ENCODE measurements around the gene OVOL2. TPM values are rescaled to one million over a fixed set of nuclear protein-coding genes. Genes with fewer than 3 reads are reported as not detected.

OVOL2 gene
- total RNA-seq, 2 experiments from 2014 or later: not detected

DNA sequence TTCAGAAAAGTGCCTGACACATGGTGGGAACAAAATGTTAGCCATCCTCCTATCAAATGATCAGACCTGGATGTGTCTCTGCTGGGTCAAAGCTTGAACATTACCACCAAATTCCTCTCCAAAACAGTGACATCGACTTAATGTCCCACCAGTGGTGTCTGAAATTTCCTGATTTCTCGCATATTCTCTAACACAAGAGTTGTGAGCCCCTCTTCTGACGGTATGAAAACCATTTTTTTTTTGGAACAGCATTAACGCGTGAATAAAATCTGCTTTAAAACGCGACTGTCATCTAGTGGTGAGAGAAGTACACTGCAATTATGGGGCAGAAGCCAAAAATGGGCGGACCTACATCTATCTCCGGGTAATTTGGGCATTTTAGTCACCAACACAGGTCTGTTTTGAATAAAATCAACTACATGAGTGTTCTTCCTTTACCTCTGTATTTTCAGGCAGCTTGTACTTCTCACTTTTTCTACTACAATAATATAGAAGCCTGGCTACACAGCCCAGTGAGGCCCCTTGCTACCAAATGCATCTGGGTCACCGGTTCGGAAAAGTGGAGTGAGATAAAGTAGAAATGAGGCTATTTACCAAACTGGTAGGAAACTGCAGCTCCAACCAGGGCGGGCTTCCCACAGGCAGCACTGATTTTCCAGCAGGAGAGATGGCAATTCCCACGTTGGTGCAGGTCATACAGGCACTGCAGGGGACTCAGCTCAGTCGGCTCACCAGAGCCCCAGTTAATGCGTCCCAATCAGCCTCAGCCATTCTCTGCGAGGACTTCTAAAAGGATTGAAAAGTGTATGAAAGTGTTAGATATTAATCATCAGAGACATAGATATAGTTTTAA is 61.5 kb downstream of the OVOL2 start:
- POLR2A ChIA-PET: no interaction called here
- Histone ChIP-seq H3K9me3 (ENCODE audit: control insufficient read depth in 1 of 2, insufficient read depth in 1 of 2, low read length in 2 of 2) (no peaks in the 10 kb centered on the region), H3K4me1 (ENCODE audit: insufficient read depth, low read length) (peaks cover 7% of the 10 kb centered on the region), H3K4me3 (ENCODE audit: low read length) (no peak overlapping the region), H3K27ac (ENCODE audit: low read depth in 1 of 2, low read length in 2 of 2) (no peak overlapping the region), H3K27me3 (ENCODE audit: control insufficient read depth in 1 of 2, insufficient read depth in 2 of 2, low read length in 2 of 2) (peaks cover 0 to 2% of the 10 kb centered on the region in 2 experiments), H3K36me3 (ENCODE audit: insufficient read depth, low read length) (no peaks in the 10 kb centered on the region)
- Mint-ChIP-seq H3K4me1 (ENCODE audit: low read depth) (peaks cover 22% of the 10 kb centered on the region), H3K36me3 (ENCODE audit: low read depth) (peaks cover 8% of the 10 kb centered on the region), H3K27me3 (no peaks in the 10 kb centered on the region), H3K9me3 (no peaks in the 10 kb centered on the region), H3K4me3 (no peak overlapping the region), H3K27ac (no peak overlapping the region)
- TF ChIP-seq, protein P1, sequence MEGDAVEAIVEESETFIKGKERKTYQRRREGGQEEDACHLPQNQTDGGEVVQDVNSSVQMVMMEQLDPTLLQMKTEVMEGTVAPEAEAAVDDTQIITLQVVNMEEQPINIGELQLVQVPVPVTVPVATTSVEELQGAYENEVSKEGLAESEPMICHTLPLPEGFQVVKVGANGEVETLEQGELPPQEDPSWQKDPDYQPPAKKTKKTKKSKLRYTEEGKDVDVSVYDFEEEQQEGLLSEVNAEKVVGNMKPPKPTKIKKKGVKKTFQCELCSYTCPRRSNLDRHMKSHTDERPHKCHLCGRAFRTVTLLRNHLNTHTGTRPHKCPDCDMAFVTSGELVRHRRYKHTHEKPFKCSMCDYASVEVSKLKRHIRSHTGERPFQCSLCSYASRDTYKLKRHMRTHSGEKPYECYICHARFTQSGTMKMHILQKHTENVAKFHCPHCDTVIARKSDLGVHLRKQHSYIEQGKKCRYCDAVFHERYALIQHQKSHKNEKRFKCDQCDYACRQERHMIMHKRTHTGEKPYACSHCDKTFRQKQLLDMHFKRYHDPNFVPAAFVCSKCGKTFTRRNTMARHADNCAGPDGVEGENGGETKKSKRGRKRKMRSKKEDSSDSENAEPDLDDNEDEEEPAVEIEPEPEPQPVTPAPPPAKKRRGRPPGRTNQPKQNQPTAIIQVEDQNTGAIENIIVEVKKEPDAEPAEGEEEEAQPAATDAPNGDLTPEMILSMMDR (IDR thresholded peaks at IDR 0.05): peak; percentile 88
- intact Hi-C loops (cut with DNase I, micrococcal nuclease): loop anchor here (1.0 to 10.0 kb wide), 11 partner anchors 29 to 1191 kb away; partner anchors contain the start of gene RRBP1 (in 1 of the 2)
- ATAC-seq (ENCODE audit: poor library complexity): peak; percentile 97
- CTCF ChIA-PET: interaction anchor here (0.8 to 2.4 kb wide), 8 partner anchors 9 to 491 kb away, joined by 3 to 14 read pairs (median 6); partner anchors contain the start of genes RRBP1 and SNX5
- DNase-seq: peak in 11 of 14 experiments; percentile 8 to 80 (median 22)

DNA sequence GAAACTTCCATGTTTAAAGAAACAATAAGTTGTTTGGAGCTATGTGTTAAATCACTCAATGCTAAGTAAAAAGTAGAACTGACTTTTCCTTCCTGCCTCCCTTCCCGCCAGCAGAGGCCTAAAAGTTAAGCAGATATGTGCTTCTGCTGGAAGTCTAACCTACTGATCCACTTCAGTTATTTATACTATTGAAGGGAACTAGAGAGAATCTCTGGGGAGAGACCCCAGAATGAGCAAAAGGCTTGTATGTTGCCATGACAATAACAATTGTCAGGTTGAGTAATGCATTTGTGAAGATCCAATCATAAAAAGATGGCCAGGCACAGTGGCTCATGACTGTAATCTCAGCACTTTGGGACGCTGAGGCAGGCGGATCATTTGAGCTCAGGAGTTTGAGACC is 64.2 kb downstream of the OVOL2 start:
- POLR2A ChIA-PET: no interaction called here
- no peak for DNase-seq
- intact Hi-C loops (cut with DNase I, micrococcal nuclease): loop anchor here in 1 of 2 experiments (10.0 kb wide), 1 partner anchor 1189 kb away; no protein-coding TSS in a partner anchor
- peaks cover 24% of the 10 kb centered on the region for H3K36me3 Mint-ChIP-seq (ENCODE audit: low read depth)
- H3K36me3 ChIP-seq (ENCODE audit: insufficient read depth, low read length): peaks cover 19% of the 10 kb centered on the region
- no peak overlapping the region for H3K4me3 Mint-ChIP-seq
- no peaks in the 10 kb centered on the region for H3K9me3 Mint-ChIP-seq
- no peaks in the 10 kb centered on the region for H3K27me3 Mint-ChIP-seq
- H3K4me1 ChIP-seq (ENCODE audit: insufficient read depth, low read length): peaks cover 7% of the 10 kb centered on the region
- no peak overlapping the region for H3K27ac ChIP-seq (ENCODE audit: low read depth in 1 of 2, low read length in 2 of 2)
- ATAC-seq (ENCODE audit: poor library complexity): no peak
- H3K27ac Mint-ChIP-seq: no peak overlapping the region
- H3K4me3 ChIP-seq (ENCODE audit: low read length): no peak overlapping the region
- H3K9me3 ChIP-seq (ENCODE audit: control insufficient read depth in 1 of 2, insufficient read depth in 1 of 2, low read length in 2 of 2): no peaks in the 10 kb centered on the region
- CTCF ChIA-PET: no interaction called here
- peaks cover 22% of the 10 kb centered on the region for H3K4me1 Mint-ChIP-seq (ENCODE audit: low read depth)
- no peaks in the 10 kb centered on the region for H3K27me3 ChIP-seq (ENCODE audit: control insufficient read depth in 1 of 2, insufficient read depth in 2 of 2, low read length in 2 of 2)
- TF ChIP-seq, protein P1 (IDR thresholded peaks at IDR 0.05): no peak

DNA sequence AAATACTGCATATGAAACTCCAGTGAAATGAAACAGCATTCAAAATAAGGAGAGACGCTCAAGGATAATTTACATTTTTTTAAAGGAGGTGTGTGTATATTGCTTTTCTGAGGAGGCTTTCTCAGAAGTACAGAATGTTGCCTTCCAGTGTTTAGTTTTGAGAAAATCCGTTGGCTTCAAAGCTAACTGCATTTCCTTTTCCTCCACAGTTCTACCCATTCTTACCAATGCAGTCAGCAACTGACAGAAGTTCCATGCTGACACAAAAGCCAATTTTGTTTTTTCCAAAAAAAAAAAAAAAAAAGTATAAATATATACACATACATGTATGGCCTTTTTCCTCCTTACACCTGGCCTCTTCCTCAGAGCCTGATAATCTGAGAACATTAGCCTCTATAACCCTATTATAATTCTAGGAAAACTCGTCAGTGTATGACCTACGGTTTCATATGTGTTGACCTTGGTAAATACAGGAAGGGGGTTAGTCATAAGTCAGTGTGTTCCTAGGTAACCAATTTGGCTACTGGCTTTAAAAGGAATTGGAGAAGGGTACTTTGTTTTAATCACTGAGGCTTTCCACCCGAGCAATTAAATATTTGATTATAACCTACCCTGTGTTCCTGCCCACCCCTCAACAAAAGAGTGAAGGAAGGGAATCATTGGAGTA is 64.7 kb downstream of the OVOL2 start:
- no peak for ATAC-seq (ENCODE audit: poor library complexity)
- H3K27ac Mint-ChIP-seq: no peak overlapping the region
- CTCF ChIA-PET: interaction anchor here (0.6 to 0.8 kb wide), 2 partner anchors 27 to 486 kb away, joined by 4 read pairs; no protein-coding TSS in a partner anchor

More for the DNA sequence above, 64.7 kb downstream of the OVOL2 start:
- Histone ChIP-seq H3K9me3 (ENCODE audit: control insufficient read depth in 1 of 2, insufficient read depth in 1 of 2, low read length in 2 of 2) (no peaks in the 10 kb centered on the region), H3K4me1 (ENCODE audit: insufficient read depth, low read length) (peaks cover 11% of the 10 kb centered on the region), H3K36me3 (ENCODE audit: insufficient read depth, low read length) (peaks cover 19% of the 10 kb centered on the region), H3K4me3 (ENCODE audit: low read length) (no peak overlapping the region), H3K27ac (ENCODE audit: low read depth in 1 of 2, low read length in 2 of 2) (no peak overlapping the region), H3K27me3 (ENCODE audit: control insufficient read depth in 1 of 2, insufficient read depth in 2 of 2, low read length in 2 of 2) (no peaks in the 10 kb centered on the region)
- peak in 1 of 14 experiments; percentile 27 for DNase-seq
- Mint-ChIP-seq H3K9me3 (no peaks in the 10 kb centered on the region), H3K4me3 (no peak overlapping the region), H3K4me1 (ENCODE audit: low read depth) (peaks cover 27% of the 10 kb centered on the region), H3K27me3 (no peaks in the 10 kb centered on the region), H3K36me3 (ENCODE audit: low read depth) (peaks cover 30% of the 10 kb centered on the region)
- intact Hi-C loops (cut with DNase I, micrococcal nuclease): loop anchor here in 1 of 2 experiments (10.0 kb wide), 1 partner anchor 1188 kb away; no protein-coding TSS in a partner anchor
- TF ChIP-seq, protein P1 (IDR thresholded peaks at IDR 0.05): no peak
- POLR2A ChIA-PET: interaction anchor here (0.6 to 1.0 kb wide), 2 partner anchors 29 to 54 kb away, joined by 3 to 4 read pairs; no protein-coding TSS in a partner anchor

Measured in CD4-positive, alpha-beta T cell (primary cell).